H9 (cell line): ENCODE results near the gene KLB. TPM values are rescaled to one million over a fixed set of nuclear protein-coding genes. Genes with fewer than 3 reads are reported as not detected.

Experiments
- DNase-seq: peaks from one replicate; pipeline ENCODE4 v3.0.0-alpha.2; 2017
- H2AFZ ChIP-seq: one replicate; pipeline ENCODE4 v1.6.1; 2013; ENCODE audit warnings: mild to moderate bottlenecking, low read length, control low read depth, moderate library complexity
- H2AK5ac ChIP-seq: 2 replicates; pipeline ENCODE4 v1.6.1; 2013; ENCODE audit warnings: low read length, control low read depth, mixed read lengths; ENCODE audit not compliant: insufficient read length
- H2BK120ac ChIP-seq: one replicate; pipeline ENCODE4 v1.6.1; 2013; ENCODE audit warnings: low read depth, mild to moderate bottlenecking, low read length, control low read depth, inconsistent platforms; ENCODE audit not compliant: poor library complexity, severe bottlenecking
- H2BK12ac ChIP-seq: 2 replicates; pipeline ENCODE4 v1.6.1; 2013; ENCODE audit warnings: low read length, control low read depth, mixed read lengths, low read depth; ENCODE audit not compliant: insufficient read length
- H2BK15ac ChIP-seq: 2 replicates; pipeline ENCODE4 v1.6.1; 2013; ENCODE audit warnings: low read depth, low read length, control low read depth
- H2BK20ac ChIP-seq: one replicate; pipeline ENCODE4 v1.6.1; 2013; ENCODE audit warnings: low read depth, mild to moderate bottlenecking, low read length, control low read depth, inconsistent platforms; ENCODE audit not compliant: poor library complexity, severe bottlenecking
- H2BK5ac ChIP-seq: 2 replicates; pipeline ENCODE4 v1.6.1; 2013; ENCODE audit warnings: low read length, control low read depth, mixed read lengths; ENCODE audit not compliant: insufficient read length
- H3K14ac ChIP-seq: 2 replicates; pipeline ENCODE4 v1.6.1; 2013; ENCODE audit warnings: low read length, control low read depth; ENCODE audit not compliant: insufficient read depth
- H3K18ac ChIP-seq: 2 replicates; pipeline ENCODE4 v1.6.1; 2013; ENCODE audit warnings: low read depth, mild to moderate bottlenecking, mixed read lengths, low read length, control low read depth; ENCODE audit not compliant: insufficient read length
- H3K23ac ChIP-seq: 2 replicates; pipeline ENCODE4 v1.6.1; 2013; ENCODE audit warnings: low read length, control low read depth, mixed read lengths, low read depth; ENCODE audit not compliant: insufficient read length
- H3K23me2 ChIP-seq: 2 replicates; pipeline ENCODE4 v1.6.1; 2013; ENCODE audit warnings: low read depth, mild to moderate bottlenecking, mixed read lengths, low read length, control low read depth; ENCODE audit not compliant: insufficient read length, poor library complexity, severe bottlenecking
- H3K27ac ChIP-seq: 2 replicates; pipeline ENCODE4 v1.5.1; 2013; ENCODE audit warnings: low read length, control low read depth, mixed read lengths, low read depth; ENCODE audit not compliant: insufficient read length
- H3K27me3 ChIP-seq: 2 replicates; pipeline ENCODE4 v1.6.1; 2013; ENCODE audit warnings: low read length, control low read depth, inconsistent platforms; ENCODE audit not compliant: insufficient read depth
- H3K4ac ChIP-seq: 2 replicates; pipeline ENCODE4 v1.6.1; 2013; ENCODE audit warnings: low read depth, mild to moderate bottlenecking, control low read depth, inconsistent platforms, low read length, moderate library complexity
- H3K4me1 ChIP-seq: 2 replicates; pipeline ENCODE4 v1.6.1; 2013; ENCODE audit warnings: low read length, control low read depth, inconsistent platforms; ENCODE audit not compliant: insufficient read depth
- H3K4me2 ChIP-seq: 2 replicates; pipeline ENCODE4 v1.6.1; 2013; ENCODE audit warnings: low read length, control low read depth, mixed read lengths; ENCODE audit not compliant: insufficient read length, insufficient read depth
- H3K56ac ChIP-seq: 2 replicates; pipeline ENCODE4 v1.6.1; 2013; ENCODE audit warnings: low read depth, mild to moderate bottlenecking, mixed read lengths, low read length, control low read depth; ENCODE audit not compliant: insufficient read length
- H3K79me1 ChIP-seq: 2 replicates; pipeline ENCODE4 v1.6.1; 2013; ENCODE audit warnings: low read depth, mild to moderate bottlenecking, moderate library complexity, low read length, control low read depth, inconsistent platforms; ENCODE audit not compliant: insufficient read depth, poor library complexity, severe bottlenecking
- H3K79me2 ChIP-seq: 2 replicates; pipeline ENCODE4 v1.6.1; 2013; ENCODE audit warnings: low read length, control low read depth, inconsistent platforms; ENCODE audit not compliant: insufficient read depth
- H3K9ac ChIP-seq: 2 replicates; pipeline ENCODE4 v1.6.1; 2013; ENCODE audit warnings: low read length, control low read depth, mixed read lengths; ENCODE audit not compliant: insufficient read length; ENCODE audit errors: extremely low read depth
- H3K9me3 ChIP-seq: one replicate; pipeline ENCODE4 v1.6.1; 2013; ENCODE audit warnings: low read depth, low read length, inconsistent platforms; ENCODE audit not compliant: control insufficient read depth
- H3T11ph ChIP-seq: one replicate; pipeline ENCODE4 v1.6.1; 2013; ENCODE audit warnings: mild to moderate bottlenecking, low read length, control low read depth, inconsistent platforms
- H4K20me1 ChIP-seq: one replicate; pipeline ENCODE4 v1.6.1; 2013; ENCODE audit not compliant: control insufficient read depth, insufficient read length, insufficient read depth
- H4K5ac ChIP-seq: 2 replicates; pipeline ENCODE4 v1.6.1; 2013; ENCODE audit warnings: low read depth, mild to moderate bottlenecking, mixed read lengths, low read length, control low read depth; ENCODE audit not compliant: insufficient read length
- H4K8ac ChIP-seq: replicated peaks from 2 replicates; pipeline ENCODE4 v1.6.1; 2013; ENCODE audit warnings: low read length, control low read depth, mixed read lengths, low read depth; ENCODE audit not compliant: insufficient read length
- H4K91ac ChIP-seq: 2 replicates; pipeline ENCODE4 v1.6.1; 2013; ENCODE audit warnings: low read depth, mild to moderate bottlenecking, moderate library complexity, mixed read lengths, low read length, control low read depth; ENCODE audit not compliant: insufficient read length
- H3K27ac Mint-ChIP-seq, 3 experiments: 2 replicates in 2 of 3; 3 replicates in 1 of 3; pipeline ENCODE4 v1.8.0; 2020 to 2021; ENCODE audit warnings: mixed read lengths in 3 of 3, mild to moderate bottlenecking in 1 of 3, moderate library complexity in 1 of 3
- H3K27me3 Mint-ChIP-seq: 2 replicates; pipeline ENCODE4 v1.8.0; 2021; ENCODE audit warnings: low read depth, mild to moderate bottlenecking, moderate library complexity, mixed read lengths
- H3K36me3 Mint-ChIP-seq, 3 experiments: 2 replicates in 2 of 3; 3 replicates in 1 of 3; pipeline ENCODE4 v1.8.0; 2020 to 2021; ENCODE audit warnings: low read depth in 3 of 3, mixed read lengths in 3 of 3; ENCODE audit not compliant: insufficient read depth in 1 of 3
- H3K4me1 Mint-ChIP-seq, 2 experiments: 2 replicates each; pipeline ENCODE4 v1.8.0; 2020; ENCODE audit warnings: mixed read lengths in 2 of 2
- H3K4me3 Mint-ChIP-seq, 2 experiments: 2 replicates in 1 of 2; 3 replicates in 1 of 2; pipeline ENCODE4 v1.8.0; 2020 to 2021; ENCODE audit warnings: mild to moderate bottlenecking in 2 of 2, mixed read lengths in 2 of 2, moderate library complexity in 1 of 2
- H3K9me3 Mint-ChIP-seq, 2 experiments: 2 replicates in 1 of 2; 3 replicates in 1 of 2; pipeline ENCODE4 v1.8.0; 2020; ENCODE audit warnings: mild to moderate bottlenecking in 2 of 2, mixed read lengths in 2 of 2, moderate library complexity in 1 of 2
- CTCF ChIP-seq: fragments of 200-600 bp; sonication (generic); conservative IDR thresholded peaks from 3 replicates; pipeline ENCODE4 v1.8.0; 2021; ENCODE audit warnings: antibody characterized with exemption, mild to moderate bottlenecking
- whole genome bisulfite sequencing: extraction: QIAGEN DNeasy Blood & Tissue Kit; methylation state at CpG from one replicate; pipeline ENCODE4 v1.1.7; 2013; ENCODE audit warnings: missing lambda C conversion rate, low lambda C conversion rate, mixed read lengths; ENCODE audit not compliant: insufficient read length; ENCODE audit errors: extremely low coverage; 5-methylcytosine and 5-hydroxymethylcytosine counted together
- total RNA-seq: library from RNA; stranded (reverse); gene quantifications from 2 replicates; pipeline ENCODE4 v1.2.1, GENCODE V29; 2021

KLB gene
- total RNA-seq, 1 experiment from 2014 or later = 0.07 TPM

GRCh38 chr4:39427520-39428114 lies 20.9 kb downstream of the KLB start:
- no peak overlapping the region for H4K91ac ChIP-seq
- DNase-seq = no peak
- H3K9ac ChIP-seq = no peak overlapping the region
- H3K79me1 ChIP-seq = no peaks in the 10 kb centered on the region
- no peak overlapping the region for H2BK15ac ChIP-seq
- TF ChIP-seq CTCF = no peak
- H3K4me1 Mint-ChIP-seq = peaks cover 4 to 6% of the 10 kb centered on the region in 2 experiments
- no peaks in the 10 kb centered on the region for H3K79me2 ChIP-seq
- H2BK12ac ChIP-seq = no peak overlapping the region
- no peaks in the 10 kb centered on the region for H3K9me3 Mint-ChIP-seq
- no peak overlapping the region for H3K56ac ChIP-seq
- no peak overlapping the region for H2AFZ ChIP-seq
- no peak overlapping the region for H3K27ac Mint-ChIP-seq
- H3K9me3 ChIP-seq = no peaks in the 10 kb centered on the region
- H3K27ac ChIP-seq = no peak overlapping the region
- H3K23me2 ChIP-seq = no peaks in the 10 kb centered on the region
- H4K20me1 ChIP-seq = no peaks in the 10 kb centered on the region
- no peak overlapping the region for H3K4me3 Mint-ChIP-seq
- no peak overlapping the region for H2AK5ac ChIP-seq
- H3K14ac ChIP-seq = no peak overlapping the region
- no peaks in the 10 kb centered on the region for H3K4me1 ChIP-seq
- no peak overlapping the region for H3T11ph ChIP-seq
- H3K4ac ChIP-seq = no peak overlapping the region
- no peak overlapping the region for H2BK120ac ChIP-seq
- H4K5ac ChIP-seq = no peak overlapping the region
- WGBS = no CpG with 5 or more reads among the region's 10 CpGs
- H3K23ac ChIP-seq = no peak overlapping the region
- no peak overlapping the region for H3K18ac ChIP-seq
- no peaks in the 10 kb centered on the region for H3K27me3 ChIP-seq
- H4K8ac ChIP-seq = no peak overlapping the region
- no peak overlapping the region for H2BK5ac ChIP-seq
- no peak overlapping the region for H3K4me2 ChIP-seq
- no peaks in the 10 kb centered on the region for H3K36me3 Mint-ChIP-seq
- H2BK20ac ChIP-seq = no peak overlapping the region
- no peaks in the 10 kb centered on the region; the same call in 1 of the 2 replicates for H3K27me3 Mint-ChIP-seq
